ENCODE measurements around the gene LAPTM5.
A peak's percentile ranks its signal among the peaks of the same experiment; 100 is the strongest.

The LAPTM5 gene

GRCh38 chr1:30698401-30698981 lies 59.1 kb downstream of the LAPTM5 start:
- H3K27ac ChIP-seq (ENCODE audit: low read depth, low read length) = peak overlapping the region; percentile 50
- no peaks in the 10 kb centered on the region for H3K9me3 ChIP-seq (ENCODE audit: control insufficient read depth in 5 of 5, low read length in 5 of 5)
- H3K4me3 ChIP-seq (ENCODE audit: low read depth in 1 of 5, low read length in 5 of 5) = no peak overlapping the region
- peaks cover 0 to 54% (median 29%) of the 10 kb centered on the region in 5 donors for H3K4me1 ChIP-seq (ENCODE audit: control insufficient read depth in 5 of 5, insufficient read depth in 5 of 5, low read length in 5 of 5)
- H3K9ac ChIP-seq (ENCODE audit: low read length in 5 of 5) = peak overlapping the region in 2 of 5 donors; percentile 12 to 21
- H3K27me3 ChIP-seq (ENCODE audit: control insufficient read depth in 5 of 5, insufficient read depth in 4 of 5, low read length in 5 of 5) = no peaks in the 10 kb centered on the region
- no peaks in the 10 kb centered on the region for H3K36me3 ChIP-seq (ENCODE audit: control insufficient read depth in 5 of 5, insufficient read depth in 5 of 5, low read length in 5 of 5)

- peaks cover 0 to 54% (median 29%) of the 10 kb centered on the region in 5 donors for H3K4me1 ChIP-seq (ENCODE audit: control insufficient read depth in 5 of 5, insufficient read depth in 5 of 5, low read length in 5 of 5)
- H3K9ac ChIP-seq (ENCODE audit: low read length in 5 of 5) = peak overlapping the region in 2 of 5 donors; percentile 12 to 21
- no peaks in the 10 kb centered on the region for H3K36me3 ChIP-seq (ENCODE audit: control insufficient read depth in 5 of 5, insufficient read depth in 5 of 5, low read length in 5 of 5)
- H3K9me3 ChIP-seq (ENCODE audit: control insufficient read depth in 5 of 5, low read length in 5 of 5) = no peaks in the 10 kb centered on the region
- H3K27me3 ChIP-seq (ENCODE audit: control insufficient read depth in 5 of 5, insufficient read depth in 4 of 5, low read length in 5 of 5) = no peaks in the 10 kb centered on the region
- H3K4me3 ChIP-seq (ENCODE audit: low read depth in 1 of 5, low read length in 5 of 5) = no peak overlapping the region
- H3K27ac ChIP-seq (ENCODE audit: low read depth, low read length) = peak overlapping the region; percentile 50
Measured at GRCh38 chr1:30697571-30698376, 59.8 kb downstream of the LAPTM5 start.

GRCh38 chr1:30696831-30697230 lies 60.7 kb downstream of the LAPTM5 start:
- H3K4me3 ChIP-seq (ENCODE audit: low read depth in 1 of 5, low read length in 5 of 5) = no peak overlapping the region
- no peak overlapping the region for H3K9ac ChIP-seq (ENCODE audit: low read length in 5 of 5)
- H3K4me1 ChIP-seq (ENCODE audit: control insufficient read depth in 5 of 5, insufficient read depth in 5 of 5, low read length in 5 of 5) = peaks cover 0 to 54% (median 29%) of the 10 kb centered on the region in 5 donors
- no peaks in the 10 kb centered on the region for H3K9me3 ChIP-seq (ENCODE audit: control insufficient read depth in 5 of 5, low read length in 5 of 5)
- no peaks in the 10 kb centered on the region for H3K36me3 ChIP-seq (ENCODE audit: control insufficient read depth in 5 of 5, insufficient read depth in 5 of 5, low read length in 5 of 5)
- H3K27ac ChIP-seq (ENCODE audit: low read depth, low read length) = peak overlapping the region; percentile 48
- H3K27me3 ChIP-seq (ENCODE audit: control insufficient read depth in 5 of 5, insufficient read depth in 4 of 5, low read length in 5 of 5) = no peaks in the 10 kb centered on the region

GRCh38 chr1:30695439-30695841 lies 62.1 kb downstream of the LAPTM5 start:
- Histone ChIP-seq H3K9ac (ENCODE audit: low read length in 5 of 5) (no peak overlapping the region), H3K27me3 (ENCODE audit: control insufficient read depth in 5 of 5, insufficient read depth in 4 of 5, low read length in 5 of 5) (no peaks in the 10 kb centered on the region), H3K36me3 (ENCODE audit: control insufficient read depth in 5 of 5, insufficient read depth in 5 of 5, low read length in 5 of 5) (no peaks in the 10 kb centered on the region), H3K4me1 (ENCODE audit: control insufficient read depth in 5 of 5, insufficient read depth in 5 of 5, low read length in 5 of 5) (peaks cover 0 to 43% (median 24%) of the 10 kb centered on the region in 5 donors), H3K9me3 (ENCODE audit: control insufficient read depth in 5 of 5, low read length in 5 of 5) (no peaks in the 10 kb centered on the region), H3K27ac (ENCODE audit: low read depth, low read length) (peak overlapping the region; percentile 48), H3K4me3 (ENCODE audit: low read depth in 1 of 5, low read length in 5 of 5) (no peak overlapping the region)

- H3K27ac ChIP-seq (ENCODE audit: low read depth, low read length) = no peak overlapping the region
- peaks cover 0 to 39% (median 21%) of the 10 kb centered on the region in 5 donors for H3K4me1 ChIP-seq (ENCODE audit: control insufficient read depth in 5 of 5, insufficient read depth in 5 of 5, low read length in 5 of 5)
- H3K27me3 ChIP-seq (ENCODE audit: control insufficient read depth in 5 of 5, insufficient read depth in 4 of 5, low read length in 5 of 5) = no peaks in the 10 kb centered on the region
- H3K9me3 ChIP-seq (ENCODE audit: control insufficient read depth in 5 of 5, low read length in 5 of 5) = no peaks in the 10 kb centered on the region
- no peaks in the 10 kb centered on the region for H3K36me3 ChIP-seq (ENCODE audit: control insufficient read depth in 5 of 5, insufficient read depth in 5 of 5, low read length in 5 of 5)
- H3K4me3 ChIP-seq (ENCODE audit: low read depth in 1 of 5, low read length in 5 of 5) = no peak overlapping the region
- H3K9ac ChIP-seq (ENCODE audit: low read length in 5 of 5) = no peak overlapping the region
Measured at GRCh38 chr1:30694280-30695175, 63.0 kb downstream of the LAPTM5 start.

GRCh38 chr1:30693822-30694221 lies 63.8 kb downstream of the LAPTM5 start:
- H3K4me1 ChIP-seq (ENCODE audit: control insufficient read depth in 5 of 5, insufficient read depth in 5 of 5, low read length in 5 of 5) = peaks cover 0 to 33% (median 21%) of the 10 kb centered on the region in 5 donors
- no peak overlapping the region for H3K4me3 ChIP-seq (ENCODE audit: low read depth in 1 of 5, low read length in 5 of 5)
- H3K9ac ChIP-seq (ENCODE audit: low read length in 5 of 5) = no peak overlapping the region
- no peaks in the 10 kb centered on the region for H3K36me3 ChIP-seq (ENCODE audit: control insufficient read depth in 5 of 5, insufficient read depth in 5 of 5, low read length in 5 of 5)
- no peaks in the 10 kb centered on the region for H3K27me3 ChIP-seq (ENCODE audit: control insufficient read depth in 5 of 5, insufficient read depth in 4 of 5, low read length in 5 of 5)
- H3K9me3 ChIP-seq (ENCODE audit: control insufficient read depth in 5 of 5, low read length in 5 of 5) = no peaks in the 10 kb centered on the region
- no peak overlapping the region for H3K27ac ChIP-seq (ENCODE audit: low read depth, low read length)

GRCh38 chr1:30693366-30693765 lies 64.2 kb downstream of the LAPTM5 start:
- no peak overlapping the region for H3K4me3 ChIP-seq (ENCODE audit: low read depth in 1 of 5, low read length in 5 of 5)
- H3K9ac ChIP-seq (ENCODE audit: low read length in 5 of 5) = no peak overlapping the region
- peaks cover 0 to 28% (median 17%) of the 10 kb centered on the region in 5 donors for H3K4me1 ChIP-seq (ENCODE audit: control insufficient read depth in 5 of 5, insufficient read depth in 5 of 5, low read length in 5 of 5)
- no peaks in the 10 kb centered on the region for H3K36me3 ChIP-seq (ENCODE audit: control insufficient read depth in 5 of 5, insufficient read depth in 5 of 5, low read length in 5 of 5)
- no peaks in the 10 kb centered on the region for H3K27me3 ChIP-seq (ENCODE audit: control insufficient read depth in 5 of 5, insufficient read depth in 4 of 5, low read length in 5 of 5)
- no peaks in the 10 kb centered on the region for H3K9me3 ChIP-seq (ENCODE audit: control insufficient read depth in 5 of 5, low read length in 5 of 5)
- H3K27ac ChIP-seq (ENCODE audit: low read depth, low read length) = no peak overlapping the region

GRCh38 chr1:30692948-30693301 lies 64.6 kb downstream of the LAPTM5 start:
- H3K9ac ChIP-seq (ENCODE audit: low read length in 5 of 5) = no peak overlapping the region
- no peak overlapping the region for H3K27ac ChIP-seq (ENCODE audit: low read depth, low read length)
- H3K36me3 ChIP-seq (ENCODE audit: control insufficient read depth in 5 of 5, insufficient read depth in 5 of 5, low read length in 5 of 5) = no peaks in the 10 kb centered on the region
- peaks cover 0 to 24% (median 13%) of the 10 kb centered on the region in 5 donors for H3K4me1 ChIP-seq (ENCODE audit: control insufficient read depth in 5 of 5, insufficient read depth in 5 of 5, low read length in 5 of 5)
- H3K4me3 ChIP-seq (ENCODE audit: low read depth in 1 of 5, low read length in 5 of 5) = no peak overlapping the region
- no peaks in the 10 kb centered on the region for H3K27me3 ChIP-seq (ENCODE audit: control insufficient read depth in 5 of 5, insufficient read depth in 4 of 5, low read length in 5 of 5)
- H3K9me3 ChIP-seq (ENCODE audit: control insufficient read depth in 5 of 5, low read length in 5 of 5) = no peaks in the 10 kb centered on the region

- Histone ChIP-seq H3K27me3 (ENCODE audit: control insufficient read depth in 5 of 5, insufficient read depth in 4 of 5, low read length in 5 of 5) (peaks cover 0 to 4% (median 0%) of the 10 kb centered on the region in 5 donors), H3K36me3 (ENCODE audit: control insufficient read depth in 5 of 5, insufficient read depth in 5 of 5, low read length in 5 of 5) (no peaks in the 10 kb centered on the region), H3K9me3 (ENCODE audit: control insufficient read depth in 5 of 5, low read length in 5 of 5) (no peaks in the 10 kb centered on the region), H3K4me3 (ENCODE audit: low read depth in 1 of 5, low read length in 5 of 5) (no peak overlapping the region), H3K4me1 (ENCODE audit: control insufficient read depth in 5 of 5, insufficient read depth in 5 of 5, low read length in 5 of 5) (peaks cover 0 to 19% (median 11%) of the 10 kb centered on the region in 5 donors), H3K27ac (ENCODE audit: low read depth, low read length) (no peak overlapping the region), H3K9ac (ENCODE audit: low read length in 5 of 5) (no peak overlapping the region)
Measured at GRCh38 chr1:30692201-30692947, 65.2 kb downstream of the LAPTM5 start.

Data from subcutaneous abdominal adipose tissue (tissue), 5 donors.